ENCODE results near the gene PPRC1.

The PPRC1 gene

GRCh38 chr10:102191956-102192355 lies 59.1 kb downstream of the PPRC1 start:
- DNase-seq, result no peak

- DNase-seq, result no peak
Observed at GRCh38 chr10:102195296-102195870, 62.5 kb downstream of the PPRC1 start.

- DNase-seq, result no peak
Observed at GRCh38 chr10:102196893-102197292, 64.1 kb downstream of the PPRC1 start.

GRCh38 chr10:102198027-102198426 lies 65.2 kb downstream of the PPRC1 start:
- DNase-seq, result no peak
